ENCODE results near the gene TUBA3D. TPM values are rescaled to one million over a fixed set of nuclear protein-coding genes. Genes with fewer than 3 reads are reported as not detected.
"Not testable (repeated sequence)": the region's sequence is repeated elsewhere in the genome, so short reads cannot be mapped to it uniquely, and the experiment has no call there.

The TUBA3D gene
- polyA plus RNA-seq, 4 donors: 0.04 to 6.8 (median 2.1) TPM

DNA sequence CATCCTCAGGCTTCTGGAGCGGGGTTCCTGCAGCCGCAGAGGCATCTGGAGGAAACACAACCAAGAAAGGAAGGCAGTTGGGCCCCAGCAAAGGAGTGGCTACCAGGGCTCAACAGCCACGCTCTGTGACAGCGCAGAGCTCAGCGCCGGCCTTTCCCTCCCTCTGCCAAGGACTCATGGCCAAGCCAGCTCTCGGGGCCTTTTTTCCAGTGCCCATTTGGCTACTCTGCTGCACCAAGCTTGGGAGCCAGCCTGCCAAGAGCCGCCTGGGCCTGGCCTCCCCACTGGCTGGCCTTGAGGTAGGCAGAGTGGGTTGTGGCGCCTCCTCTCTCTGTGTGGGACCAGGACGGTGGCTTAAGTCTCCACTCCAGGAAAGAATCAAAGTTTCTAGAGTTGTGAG lies 44.6 kb downstream of the TUBA3D start:
- DNase-seq (no peak), FAIRE-seq (no peak)
- no peak overlapping the region for H3K4me3 ChIP-seq (ENCODE audit: low read depth in 1 of 3, low read length in 3 of 3)
- H3K36me3 ChIP-seq (ENCODE audit: control insufficient read depth in 3 of 3, insufficient read depth in 2 of 3, low read depth in 1 of 3, low read length in 3 of 3): peaks cover 3 to 53% (median 7%) of the 10 kb centered on the region in 3 donors
- 90 to 96% (median 94%) methylated on average over 10 of the region's 10 CpGs for WGBS, 3 donors
- H3K27ac ChIP-seq (ENCODE audit: low read depth in 1 of 3, low read length in 2 of 3): no peak overlapping the region
- H3K9me3 ChIP-seq (ENCODE audit: control insufficient read depth in 2 of 2, insufficient read depth in 1 of 2, low read depth in 1 of 2, low read length in 1 of 2): no peaks in the 10 kb centered on the region
- no peaks in the 10 kb centered on the region for H3K27me3 ChIP-seq (ENCODE audit: control insufficient read depth in 3 of 3, insufficient read depth in 3 of 3, low read length in 3 of 3)
- H3K4me1 ChIP-seq (ENCODE audit: control insufficient read depth in 3 of 3, insufficient read depth in 2 of 3, low read depth in 1 of 3, low read length in 2 of 3): no peaks in the 10 kb centered on the region

GRCh38 chr2:131521524-131521923 lies 45.6 kb downstream of the TUBA3D start:
- not testable (repeated sequence) for H3K4me1 ChIP-seq (ENCODE audit: control insufficient read depth in 3 of 3, insufficient read depth in 2 of 3, low read depth in 1 of 3, low read length in 2 of 3); H3K4me3 ChIP-seq (ENCODE audit: low read depth in 1 of 3, low read length in 3 of 3); H3K27me3 ChIP-seq (ENCODE audit: control insufficient read depth in 3 of 3, insufficient read depth in 3 of 3, low read length in 3 of 3); H3K27ac ChIP-seq (ENCODE audit: low read depth in 1 of 3, low read length in 2 of 3); FAIRE-seq; H3K9me3 ChIP-seq (ENCODE audit: control insufficient read depth in 2 of 2, insufficient read depth in 1 of 2, low read depth in 1 of 2, low read length in 1 of 2); DNase-seq
- peaks cover 3 to 47% (median 7%) of the 10 kb centered on the region in 3 donors for H3K36me3 ChIP-seq (ENCODE audit: control insufficient read depth in 3 of 3, insufficient read depth in 2 of 3, low read depth in 1 of 3, low read length in 3 of 3)
- 74 to 77% (median 74%) methylated on average over 6 of the region's 6 CpGs for WGBS, 3 donors

GRCh38 chr2:131521961-131522781 lies 46.3 kb downstream of the TUBA3D start:
- Histone ChIP-seq H3K27ac (ENCODE audit: low read depth in 1 of 3, low read length in 2 of 3) (no peak overlapping the region), H3K36me3 (ENCODE audit: control insufficient read depth in 3 of 3, insufficient read depth in 2 of 3, low read depth in 1 of 3, low read length in 3 of 3) (peaks cover 3 to 40% (median 5%) of the 10 kb centered on the region in 3 donors), H3K4me1 (ENCODE audit: control insufficient read depth in 3 of 3, insufficient read depth in 2 of 3, low read depth in 1 of 3, low read length in 2 of 3) (no peaks in the 10 kb centered on the region), H3K27me3 (ENCODE audit: control insufficient read depth in 3 of 3, insufficient read depth in 3 of 3, low read length in 3 of 3) (no peaks in the 10 kb centered on the region), H3K9me3 (ENCODE audit: control insufficient read depth in 2 of 2, insufficient read depth in 1 of 2, low read depth in 1 of 2, low read length in 1 of 2) (no peaks in the 10 kb centered on the region), H3K4me3 (ENCODE audit: low read depth in 1 of 3, low read length in 3 of 3) (no peak overlapping the region)
- WGBS, 3 donors: 82 to 90% (median 83%) methylated on average over 20 of the region's 20 CpGs
- DNase-seq (no peak), FAIRE-seq (no peak)

DNA sequence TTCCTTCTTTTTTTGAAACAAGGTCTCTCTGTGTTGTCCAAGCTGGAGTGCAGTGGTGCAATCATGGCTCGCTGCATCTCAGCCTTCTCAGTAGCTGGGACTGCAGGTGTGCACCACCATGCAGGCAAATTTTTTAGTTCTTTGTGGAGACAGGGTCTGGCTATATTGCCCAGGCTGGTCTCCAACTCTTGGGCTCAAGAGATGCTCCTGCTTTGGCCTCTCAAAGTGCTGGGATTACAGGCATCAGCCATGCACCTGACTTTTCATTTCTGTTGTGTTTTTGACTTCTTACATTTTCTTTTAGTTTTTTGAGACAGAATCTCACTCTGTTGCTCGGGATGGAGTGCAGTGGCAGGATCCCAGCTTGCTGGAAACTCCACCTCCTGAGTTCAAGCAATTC lies 49.3 kb downstream of the TUBA3D start:
- WGBS, 3 donors: 84 to 95% (median 94%) methylated on average over 2 of the region's 2 CpGs
- H3K27me3 ChIP-seq (ENCODE audit: control insufficient read depth in 3 of 3, insufficient read depth in 3 of 3, low read length in 3 of 3); DNase-seq; FAIRE-seq; H3K27ac ChIP-seq (ENCODE audit: low read depth in 1 of 3, low read length in 2 of 3); H3K4me1 ChIP-seq (ENCODE audit: control insufficient read depth in 3 of 3, insufficient read depth in 2 of 3, low read depth in 1 of 3, low read length in 2 of 3); H3K4me3 ChIP-seq (ENCODE audit: low read depth in 1 of 3, low read length in 3 of 3); H3K9me3 ChIP-seq (ENCODE audit: control insufficient read depth in 2 of 2, insufficient read depth in 1 of 2, low read depth in 1 of 2, low read length in 1 of 2): not testable (repeated sequence)
- H3K36me3 ChIP-seq (ENCODE audit: control insufficient read depth in 3 of 3, insufficient read depth in 2 of 3, low read depth in 1 of 3, low read length in 3 of 3): peaks cover 0 to 14% (median 2%) of the 10 kb centered on the region in 3 donors

- WGBS, 3 donors: 30 to 31% (median 30%) methylated on average over 31 to 41 of the region's 47 CpGs
- not testable (repeated sequence) for H3K9me3 ChIP-seq (ENCODE audit: control insufficient read depth in 2 of 2, insufficient read depth in 1 of 2, low read depth in 1 of 2, low read length in 1 of 2); H3K27ac ChIP-seq (ENCODE audit: low read depth in 1 of 3, low read length in 2 of 3); H3K36me3 ChIP-seq (ENCODE audit: control insufficient read depth in 3 of 3, insufficient read depth in 2 of 3, low read depth in 1 of 3, low read length in 3 of 3); FAIRE-seq; H3K4me1 ChIP-seq (ENCODE audit: control insufficient read depth in 3 of 3, insufficient read depth in 2 of 3, low read depth in 1 of 3, low read length in 2 of 3); H3K27me3 ChIP-seq (ENCODE audit: control insufficient read depth in 3 of 3, insufficient read depth in 3 of 3, low read length in 3 of 3)
- DNase-seq: peak; percentile 55 to 66
- peak within 1 kb of the TSS in 1 of 3 donors; percentile 28 for H3K4me3 ChIP-seq (ENCODE audit: low read depth in 1 of 3, low read length in 3 of 3)
Measured at GRCh38 chr2:131527131-131528001, 51.4 kb downstream of the TUBA3D start, which contains the start of gene CCDC74A. Gene CCDC74A, plus strand, starts transcription at chr2:131527888. Its CDS starts 83 bp downstream, at chr2:131527971.

DNA sequence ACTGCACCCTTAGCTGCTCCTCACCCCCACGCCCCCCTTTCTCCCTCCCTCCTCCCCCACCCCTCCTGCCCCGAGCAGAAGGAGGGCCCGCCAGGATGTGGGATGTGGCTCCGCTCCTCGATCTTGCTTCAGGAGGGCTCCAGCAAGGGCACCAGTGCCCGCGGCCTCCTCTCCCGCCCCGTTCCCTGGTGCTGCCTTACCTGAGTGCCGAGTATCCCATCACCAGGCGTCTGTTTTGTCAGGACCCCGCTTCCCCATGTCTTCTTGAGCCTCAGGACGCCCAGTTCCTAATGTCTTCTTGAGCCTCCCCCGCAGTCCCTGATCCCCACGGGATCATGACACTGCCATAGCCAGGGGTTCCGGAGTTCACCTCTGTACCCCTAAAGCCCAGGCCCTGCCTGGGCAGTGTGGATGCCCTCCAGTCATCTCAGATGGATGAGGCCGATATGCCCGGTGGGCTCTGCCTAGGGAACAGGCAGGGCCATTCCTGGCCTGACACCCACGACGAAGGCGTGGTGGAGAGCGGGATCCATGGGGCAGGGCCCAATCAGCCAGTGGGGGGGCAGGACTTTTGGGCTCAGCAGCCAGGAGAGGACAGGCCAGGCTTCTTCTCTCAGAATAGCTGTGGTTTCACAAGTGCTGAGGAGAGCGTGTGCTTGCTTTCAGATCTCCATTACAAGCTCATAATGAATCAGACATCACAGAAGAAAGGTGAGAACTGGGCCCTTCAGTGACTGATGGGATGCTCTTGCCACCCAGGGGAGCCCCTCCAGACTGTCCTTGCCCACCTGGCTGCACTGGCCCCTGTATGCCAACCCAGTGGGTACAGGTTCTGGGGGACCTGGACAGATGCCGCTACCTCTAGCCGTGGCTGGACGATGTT lies 53.3 kb downstream of the TUBA3D start:
- not testable (repeated sequence) for H3K27ac ChIP-seq (ENCODE audit: low read depth in 1 of 3, low read length in 2 of 3); H3K4me3 ChIP-seq (ENCODE audit: low read depth in 1 of 3, low read length in 3 of 3); H3K36me3 ChIP-seq (ENCODE audit: control insufficient read depth in 3 of 3, insufficient read depth in 2 of 3, low read depth in 1 of 3, low read length in 3 of 3); FAIRE-seq; H3K9me3 ChIP-seq (ENCODE audit: control insufficient read depth in 2 of 2, insufficient read depth in 1 of 2, low read depth in 1 of 2, low read length in 1 of 2); H3K4me1 ChIP-seq (ENCODE audit: control insufficient read depth in 3 of 3, insufficient read depth in 2 of 3, low read depth in 1 of 3, low read length in 2 of 3); H3K27me3 ChIP-seq (ENCODE audit: control insufficient read depth in 3 of 3, insufficient read depth in 3 of 3, low read length in 3 of 3); DNase-seq
- 68 to 81% (median 75%) methylated on average over 21 to 25 of the region's 26 CpGs for WGBS, 3 donors

DNA sequence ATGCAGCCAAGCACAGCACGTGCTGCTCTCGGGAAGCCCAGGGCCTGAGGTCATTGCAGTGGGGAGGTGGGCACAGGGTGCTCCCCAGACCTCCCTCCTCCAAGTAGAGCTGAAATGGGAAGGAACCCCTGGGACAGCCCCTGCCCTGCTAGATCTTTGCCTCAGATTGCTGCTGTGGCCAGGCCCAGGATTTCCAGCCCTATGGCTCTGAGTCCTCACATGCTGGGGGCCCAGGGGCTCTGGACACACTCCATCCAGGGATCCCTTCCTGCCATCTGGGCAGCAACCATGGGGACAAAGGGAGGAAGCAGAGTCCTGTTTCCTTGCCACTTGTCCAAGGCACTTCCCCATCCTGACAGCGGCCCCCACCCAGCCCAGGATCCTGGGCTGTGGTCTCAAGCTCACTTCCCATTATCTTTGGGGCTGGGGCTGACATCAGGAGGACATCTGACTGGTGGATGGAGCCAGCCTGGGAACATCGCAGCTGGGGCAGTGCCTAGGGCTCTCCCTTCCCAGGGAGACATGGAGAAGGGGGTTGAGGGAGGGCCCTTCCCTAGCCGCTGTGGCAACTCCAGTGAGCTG lies 54.0 kb downstream of the TUBA3D start:
- not testable (repeated sequence) for H3K4me3 ChIP-seq (ENCODE audit: low read depth in 1 of 3, low read length in 3 of 3); DNase-seq; H3K27ac ChIP-seq (ENCODE audit: low read depth in 1 of 3, low read length in 2 of 3); H3K36me3 ChIP-seq (ENCODE audit: control insufficient read depth in 3 of 3, insufficient read depth in 2 of 3, low read depth in 1 of 3, low read length in 3 of 3); H3K27me3 ChIP-seq (ENCODE audit: control insufficient read depth in 3 of 3, insufficient read depth in 3 of 3, low read length in 3 of 3); FAIRE-seq; H3K4me1 ChIP-seq (ENCODE audit: control insufficient read depth in 3 of 3, insufficient read depth in 2 of 3, low read depth in 1 of 3, low read length in 2 of 3); H3K9me3 ChIP-seq (ENCODE audit: control insufficient read depth in 2 of 2, insufficient read depth in 1 of 2, low read depth in 1 of 2, low read length in 1 of 2)
- 86 to 100% (median 100%) methylated on average over 4 to 5 of the region's 5 CpGs for WGBS, 3 donors

All from small intestine (tissue), 7 donors.